GM21528 (cell line): ENCODE results near the gene NSDHL.

Experiments used
- ATAC-seq: cut with Tn5 transposase; IDR thresholded peaks from one replicate; pipeline ENCODE4 v1.9.1; 2021; ENCODE audit warnings: mild to moderate bottlenecking, moderate library complexity; ENCODE audit not compliant: unreplicated experiment, low FRiP score

NSDHL gene

DNA sequence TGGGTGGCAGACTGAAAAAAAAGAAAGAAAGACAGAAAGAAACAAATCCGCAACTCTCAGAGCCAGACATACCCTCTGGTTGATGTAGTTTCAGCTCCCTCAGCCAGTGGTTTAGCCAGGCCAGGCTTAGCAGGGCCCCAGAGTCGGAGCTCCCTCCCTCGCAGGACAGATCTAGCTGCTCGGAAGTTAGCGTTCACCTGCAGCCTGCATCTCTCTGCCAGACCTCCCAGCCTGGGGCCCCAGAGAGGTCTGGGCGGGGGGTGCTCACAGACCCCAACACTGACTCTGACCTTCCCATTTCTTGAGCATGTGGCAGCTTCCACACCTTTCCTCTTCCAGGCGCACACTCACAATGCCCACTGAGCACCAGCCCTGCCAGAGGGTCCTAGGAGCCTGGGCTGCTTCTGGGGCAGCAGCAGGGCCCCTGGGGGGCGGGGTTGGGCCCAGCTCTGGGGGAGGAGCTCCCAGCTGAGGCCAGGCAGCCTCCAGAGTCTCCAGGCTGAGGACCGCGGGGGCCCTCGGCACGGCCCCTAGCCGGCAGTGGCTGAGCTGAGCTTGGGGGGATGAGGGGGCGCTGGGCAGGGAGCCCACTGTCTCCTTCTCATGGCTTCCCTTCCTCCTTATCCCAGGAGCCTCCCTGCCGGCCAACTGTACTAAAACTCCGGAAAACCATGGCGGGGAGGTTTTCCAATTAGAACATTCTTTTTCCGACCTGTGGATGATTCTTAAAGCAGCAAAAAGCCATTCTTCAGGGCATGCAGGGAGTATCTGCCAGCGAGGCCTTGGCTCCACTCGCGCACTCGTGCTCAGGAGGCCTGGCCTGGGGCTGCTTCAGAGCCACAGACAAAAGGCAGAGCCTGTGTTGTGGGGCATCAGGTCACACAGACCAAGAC, 62.4 kb downstream of the NSDHL start:
- ATAC-seq: no peak

DNA sequence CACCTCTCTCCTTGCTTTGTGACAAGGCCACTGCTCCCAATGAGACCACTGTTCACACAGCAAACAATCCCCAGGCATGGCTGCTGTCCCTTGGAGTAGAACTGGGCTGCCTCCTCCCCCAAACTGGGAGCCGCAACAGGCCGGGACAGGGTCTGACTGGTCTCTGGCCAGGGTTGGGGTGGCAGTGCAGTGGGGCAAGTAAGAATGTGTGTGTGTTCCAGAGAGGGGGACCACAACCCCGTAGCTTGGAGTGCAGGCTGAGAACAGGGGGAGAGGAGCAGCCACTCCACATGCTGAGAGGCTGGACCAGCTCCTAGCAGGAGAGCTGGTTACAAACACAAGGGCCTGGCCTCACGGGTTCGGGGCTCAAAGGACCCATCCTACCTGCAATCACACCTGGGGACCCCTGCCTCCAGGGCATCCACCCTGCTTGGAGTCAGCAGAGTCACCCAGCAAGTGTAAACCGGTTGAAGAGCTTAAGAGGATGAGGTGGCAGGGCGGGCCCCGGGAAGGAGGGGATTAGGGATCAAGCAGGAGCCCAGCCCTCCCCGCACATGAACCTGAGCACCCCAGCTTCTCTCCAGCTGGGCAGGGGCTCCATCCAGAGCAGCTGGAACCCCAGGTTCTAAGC, 63.2 kb downstream of the NSDHL start:
- ATAC-seq: no peak

DNA sequence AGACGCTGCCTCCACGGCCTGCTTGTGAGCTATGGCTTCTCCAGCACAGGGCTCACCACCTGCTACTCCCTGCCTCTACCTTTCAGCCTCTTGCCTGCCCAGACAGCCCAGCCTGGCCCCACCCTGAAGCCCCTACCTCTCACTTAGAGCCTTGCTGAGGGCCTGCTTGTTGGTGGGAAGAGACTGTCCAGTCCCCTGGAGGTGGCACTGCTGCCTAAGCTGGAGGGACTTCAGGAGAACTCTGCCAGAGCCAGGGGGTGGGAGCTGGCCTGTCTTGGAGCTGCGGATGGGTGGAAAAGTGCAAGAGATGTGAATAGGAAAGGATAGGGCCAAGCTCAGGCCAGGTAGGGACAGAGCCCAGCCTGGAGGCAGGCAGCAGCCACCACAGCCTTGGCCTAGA, 64.3 kb downstream of the NSDHL start:
- no peak for ATAC-seq

DNA sequence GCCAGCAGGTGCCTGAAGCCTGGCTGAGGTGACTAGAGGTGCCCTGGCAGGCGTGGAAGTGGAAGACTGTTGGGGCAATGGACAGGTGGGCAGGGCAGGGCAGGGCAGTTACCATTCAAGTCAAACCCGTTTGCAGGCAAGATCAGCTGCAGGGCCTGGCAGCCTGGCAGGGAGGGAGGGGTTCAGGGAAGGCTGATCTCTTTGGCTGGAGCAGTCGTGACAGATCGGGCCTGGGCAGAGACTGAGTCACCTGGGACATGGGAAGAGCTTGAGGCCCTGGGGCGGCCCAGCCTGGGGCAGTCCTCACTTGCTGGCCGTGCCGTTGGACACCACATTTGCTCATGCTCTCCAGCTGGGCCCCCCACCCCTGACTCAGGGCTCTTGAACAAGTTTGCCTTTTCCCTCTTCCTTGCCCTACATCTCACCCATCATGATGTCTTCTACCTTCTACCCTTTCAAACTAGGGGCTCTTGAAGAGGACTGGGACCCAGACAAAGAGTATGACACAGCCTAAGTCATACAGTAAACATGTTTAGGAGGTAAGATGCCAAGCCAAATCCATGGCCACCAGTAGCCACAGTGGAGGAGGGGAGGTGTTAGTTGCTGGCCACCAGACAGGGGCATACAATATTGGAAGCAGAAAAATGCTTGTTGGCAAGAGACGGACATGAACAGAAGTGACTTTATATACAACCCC, 65.0 kb downstream of the NSDHL start:
- no peak for ATAC-seq

DNA sequence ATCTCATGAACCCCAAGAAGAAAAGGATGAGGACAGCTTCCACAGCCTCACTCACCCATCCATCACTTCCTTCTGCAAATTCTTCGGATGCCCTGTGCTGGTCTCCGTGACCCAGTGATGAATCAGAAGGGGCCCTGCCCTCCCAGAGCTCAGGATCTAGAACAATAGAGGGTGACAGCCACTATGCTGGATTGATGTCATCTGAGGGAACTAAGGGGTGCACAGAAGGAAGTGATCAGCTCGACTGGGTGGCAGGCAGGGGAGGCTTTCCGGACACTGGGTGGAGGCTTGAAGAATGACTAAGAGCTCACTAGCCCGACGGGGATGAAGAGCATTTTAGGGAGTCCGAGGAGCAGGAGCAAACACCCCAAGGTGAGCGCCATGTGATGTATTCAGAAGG, 65.6 kb downstream of the NSDHL start:
- no peak for ATAC-seq

DNA sequence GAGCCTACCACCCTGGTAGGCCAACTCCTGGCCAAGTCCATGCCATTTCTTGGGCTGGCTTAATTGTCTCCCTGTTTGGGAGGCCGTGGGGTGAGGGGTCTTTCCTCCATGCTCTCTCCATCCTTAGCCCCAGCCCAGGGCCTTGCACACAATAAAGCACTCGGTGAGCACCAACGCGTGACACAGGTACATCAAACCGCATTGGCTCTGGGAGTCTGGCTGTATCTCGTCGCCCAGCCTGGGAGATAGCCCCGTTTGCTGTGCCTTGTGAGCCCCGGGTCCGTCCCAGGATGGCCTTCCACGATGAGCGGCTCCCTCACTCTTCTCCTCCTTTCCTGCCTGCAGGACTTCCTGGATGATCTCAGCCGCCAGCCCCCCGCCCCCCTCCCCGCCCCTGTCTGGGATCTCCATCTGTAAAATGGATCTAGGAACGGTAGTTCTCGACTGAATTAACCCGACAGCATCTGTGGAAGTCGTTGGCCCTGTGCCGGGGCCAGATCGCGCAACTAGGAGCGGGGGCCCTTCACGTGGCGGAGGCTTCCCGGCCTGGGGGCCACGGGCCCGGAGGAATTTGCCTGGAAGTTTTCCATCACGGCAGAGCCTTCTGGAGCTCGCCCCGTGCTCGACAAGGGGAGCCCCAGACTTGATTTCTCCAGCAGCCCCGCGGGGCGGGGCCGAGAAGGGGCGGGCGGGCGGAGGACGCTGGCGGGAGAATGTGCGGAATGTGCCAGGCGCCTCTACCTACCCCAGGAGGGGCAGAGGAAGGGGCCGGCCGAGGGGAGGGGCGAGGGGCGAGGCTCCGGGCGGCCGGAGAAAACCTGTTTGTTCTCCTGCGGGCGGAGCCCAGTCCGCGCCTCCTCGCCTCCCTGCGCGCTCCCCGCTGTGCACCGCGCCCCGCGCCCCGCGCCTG, 66.6 kb downstream of the NSDHL start, which contains the start of gene ZNF185:
Gene ZNF185 (plus strand): TSS at position 846 of the 910 bp plus-strand sequence. CDS start 16,423 bp downstream, outside the sequence.
- ATAC-seq: no peak

DNA sequence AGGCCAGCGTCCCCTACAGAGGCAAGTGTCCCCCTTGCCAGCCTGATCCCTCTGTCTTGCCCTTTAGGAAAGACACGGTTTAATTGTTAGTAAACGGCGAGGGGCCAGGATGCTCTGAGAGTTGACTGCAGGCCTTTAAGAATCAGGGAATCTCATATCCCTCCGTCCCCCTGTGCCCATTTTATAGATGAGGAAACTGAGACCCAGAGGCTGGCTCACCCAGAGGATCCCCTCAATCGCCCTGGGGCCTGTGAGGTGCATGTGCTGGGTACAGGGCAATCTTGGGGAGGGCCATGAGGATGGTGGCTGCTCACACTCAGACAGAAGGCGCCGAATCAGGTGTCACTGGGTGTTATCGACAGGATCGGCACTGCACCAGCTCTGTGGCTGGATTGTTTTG, 67.6 kb downstream of the NSDHL start:
- ATAC-seq: no peak

DNA sequence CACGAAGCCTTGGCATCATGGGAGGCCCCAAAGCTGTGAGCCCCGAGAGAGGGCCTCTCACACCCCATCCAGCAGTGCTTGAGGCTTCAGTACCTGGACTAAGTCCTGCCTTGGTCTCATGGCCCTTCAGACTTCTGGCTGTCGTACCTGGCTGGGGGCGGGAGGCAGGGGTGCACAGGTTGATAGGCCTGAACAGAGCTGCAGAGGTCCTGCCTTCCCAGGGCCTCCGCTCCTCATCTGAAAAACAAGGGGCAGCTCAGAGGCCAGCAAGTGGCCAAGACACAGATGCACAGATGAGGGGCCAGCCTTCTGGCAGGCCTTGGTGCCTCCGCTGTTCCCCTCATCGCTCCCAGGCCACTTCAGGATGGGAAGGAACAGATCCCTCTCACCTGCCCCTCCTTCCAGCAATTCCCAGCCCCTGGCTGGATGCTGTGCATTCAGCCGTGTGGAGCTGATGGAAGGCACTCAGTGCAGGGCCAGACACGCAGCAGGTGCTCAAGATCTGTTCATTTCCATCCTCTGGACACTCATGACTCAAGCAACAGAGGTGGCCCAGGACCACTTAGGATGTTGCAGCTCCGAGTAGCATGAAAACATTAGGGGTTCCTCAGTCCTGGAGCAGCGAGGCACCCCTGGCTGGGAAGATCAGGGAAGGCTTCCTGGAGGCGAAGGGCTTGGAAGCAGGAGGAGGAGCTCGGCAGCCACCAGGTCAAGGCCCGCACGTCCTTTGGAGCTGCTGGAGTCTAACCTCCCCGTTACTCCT, 68.4 kb downstream of the NSDHL start:
- no peak for ATAC-seq

DNA sequence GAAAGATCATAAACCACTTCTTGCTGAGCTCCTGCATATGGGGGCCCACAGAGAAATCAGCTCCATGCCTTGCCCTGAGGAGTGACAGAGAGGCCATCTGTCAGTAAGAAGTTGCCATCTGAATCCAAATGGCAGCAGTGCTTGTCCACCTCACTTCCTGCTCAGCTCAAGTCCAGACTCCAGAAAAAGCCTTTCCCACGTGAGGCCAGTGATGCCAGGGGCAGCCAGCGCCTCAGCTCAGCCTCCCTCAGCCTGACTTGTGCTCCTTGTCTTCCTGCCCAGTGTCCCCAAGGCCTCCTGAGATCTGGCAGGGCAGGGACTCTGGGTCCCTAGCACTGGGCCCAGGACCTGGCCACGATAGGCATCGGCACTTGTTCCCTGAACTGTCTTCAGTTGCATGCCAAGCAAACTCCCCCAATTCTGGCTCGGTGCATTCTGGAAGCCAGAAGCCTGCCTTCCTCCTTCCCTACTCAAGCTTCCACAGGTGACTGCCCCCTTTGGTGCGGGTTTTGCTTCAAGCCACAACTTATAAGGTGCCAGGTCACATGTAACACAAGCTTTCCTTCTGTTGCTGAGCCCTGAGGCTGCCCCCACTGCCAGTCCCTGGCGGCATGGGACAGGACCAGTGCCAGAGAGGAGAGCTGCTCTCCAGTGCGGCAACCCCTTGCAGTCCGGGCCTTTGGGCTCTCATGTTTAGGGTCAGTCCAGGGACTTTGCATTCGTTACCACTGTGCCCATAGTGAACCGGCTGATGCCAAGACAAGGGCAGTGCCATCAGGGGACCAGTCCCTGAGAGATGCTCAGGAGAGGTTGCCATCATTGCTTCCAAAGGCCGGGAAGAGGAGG, 69.2 kb downstream of the NSDHL start:
- no peak for ATAC-seq

DNA sequence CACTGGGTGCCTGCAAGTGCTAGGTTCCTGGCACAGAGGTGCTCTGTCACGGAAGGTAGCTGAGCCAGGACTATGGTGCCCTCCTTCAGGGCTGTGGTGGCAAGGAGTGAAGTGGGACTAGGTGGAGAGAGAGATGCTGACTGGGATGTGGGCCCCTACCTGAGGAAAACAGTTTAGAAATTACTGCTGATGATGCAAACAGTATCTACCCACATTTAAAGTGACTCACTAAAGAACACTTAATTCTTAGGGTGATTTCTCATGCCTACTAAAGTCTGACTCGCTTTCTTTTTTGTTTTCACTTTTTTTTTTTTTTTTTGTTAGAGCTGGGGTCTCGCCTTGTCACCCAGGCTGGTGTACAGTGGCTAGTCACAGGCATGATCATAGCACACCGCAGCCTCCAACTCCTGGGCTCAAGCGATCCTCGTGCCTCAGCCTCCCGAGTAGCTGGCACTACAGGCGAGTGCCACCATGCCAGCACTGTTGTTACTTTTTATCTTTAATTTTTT, 70.1 kb downstream of the NSDHL start:
- no peak for ATAC-seq

DNA sequence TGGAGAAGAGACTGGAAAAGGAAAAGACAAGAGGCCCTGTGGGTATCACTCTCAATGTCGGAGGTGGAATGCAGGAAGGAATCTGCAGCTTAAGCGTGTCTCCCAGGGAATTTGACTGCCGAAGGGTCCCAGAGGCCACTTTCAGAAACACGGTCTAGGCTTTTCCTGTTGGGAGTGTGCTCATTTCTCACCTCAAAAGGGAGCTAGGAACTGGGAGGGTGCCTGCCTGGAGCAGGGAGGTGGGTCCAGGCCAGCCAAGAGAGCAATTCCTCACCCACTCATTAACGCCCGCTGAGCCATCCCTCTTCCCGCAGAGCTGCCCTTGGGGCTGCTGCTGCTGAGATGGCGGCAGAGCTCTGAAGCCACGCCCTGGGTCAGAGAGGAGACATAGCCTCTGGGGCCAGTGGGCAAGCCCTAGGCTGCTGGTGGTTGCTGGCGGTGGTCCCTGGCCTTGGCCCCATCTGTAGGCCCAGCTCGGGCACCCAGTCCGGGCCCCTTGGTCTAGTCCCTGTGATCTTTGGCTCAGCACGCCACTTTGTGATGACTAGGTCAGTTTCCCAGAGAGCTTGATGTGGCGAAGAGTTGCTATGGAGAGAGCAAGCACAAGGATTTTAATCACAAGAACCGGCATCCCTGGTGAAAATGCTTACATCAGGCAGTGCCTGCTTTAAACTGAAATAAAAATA, 71.1 kb downstream of the NSDHL start:
- no peak for ATAC-seq

DNA sequence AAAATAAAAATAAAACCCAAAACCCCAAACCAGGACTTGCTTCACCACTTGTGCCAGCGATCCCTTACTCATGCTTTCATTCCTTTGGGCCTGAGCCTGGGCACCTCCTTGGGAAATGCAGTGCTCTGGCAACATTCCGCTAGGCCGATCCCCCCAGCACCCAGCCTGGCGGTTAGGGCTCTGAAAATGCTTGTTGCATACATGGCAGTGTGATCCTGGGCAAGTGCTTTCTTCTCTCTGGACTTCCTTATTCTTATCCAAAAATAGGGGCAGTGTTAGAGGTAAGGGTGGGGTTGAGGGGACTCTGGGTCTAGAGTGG, 71.6 kb downstream of the NSDHL start:
- ATAC-seq: no peak

DNA sequence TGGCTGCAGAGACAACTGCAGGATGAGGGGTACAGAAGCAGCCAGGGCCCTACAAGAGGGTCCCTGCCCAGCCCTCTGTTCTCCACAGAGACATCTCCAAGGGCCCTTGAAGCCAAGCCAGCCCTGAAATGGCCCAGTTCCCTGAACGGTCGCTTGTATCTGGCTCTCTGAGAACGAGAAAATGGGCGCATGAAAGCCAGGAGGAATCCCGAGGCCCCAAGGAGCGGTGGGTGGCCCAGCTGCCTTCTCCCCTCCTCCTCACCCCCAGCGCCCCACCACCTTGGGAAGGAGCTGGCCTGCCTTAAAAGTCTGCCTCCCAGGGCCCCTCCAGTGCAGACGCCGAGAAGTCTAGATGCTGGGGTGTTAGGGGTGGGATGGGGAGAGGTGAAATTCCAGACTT, 72.7 kb downstream of the NSDHL start:
- no peak for ATAC-seq

DNA sequence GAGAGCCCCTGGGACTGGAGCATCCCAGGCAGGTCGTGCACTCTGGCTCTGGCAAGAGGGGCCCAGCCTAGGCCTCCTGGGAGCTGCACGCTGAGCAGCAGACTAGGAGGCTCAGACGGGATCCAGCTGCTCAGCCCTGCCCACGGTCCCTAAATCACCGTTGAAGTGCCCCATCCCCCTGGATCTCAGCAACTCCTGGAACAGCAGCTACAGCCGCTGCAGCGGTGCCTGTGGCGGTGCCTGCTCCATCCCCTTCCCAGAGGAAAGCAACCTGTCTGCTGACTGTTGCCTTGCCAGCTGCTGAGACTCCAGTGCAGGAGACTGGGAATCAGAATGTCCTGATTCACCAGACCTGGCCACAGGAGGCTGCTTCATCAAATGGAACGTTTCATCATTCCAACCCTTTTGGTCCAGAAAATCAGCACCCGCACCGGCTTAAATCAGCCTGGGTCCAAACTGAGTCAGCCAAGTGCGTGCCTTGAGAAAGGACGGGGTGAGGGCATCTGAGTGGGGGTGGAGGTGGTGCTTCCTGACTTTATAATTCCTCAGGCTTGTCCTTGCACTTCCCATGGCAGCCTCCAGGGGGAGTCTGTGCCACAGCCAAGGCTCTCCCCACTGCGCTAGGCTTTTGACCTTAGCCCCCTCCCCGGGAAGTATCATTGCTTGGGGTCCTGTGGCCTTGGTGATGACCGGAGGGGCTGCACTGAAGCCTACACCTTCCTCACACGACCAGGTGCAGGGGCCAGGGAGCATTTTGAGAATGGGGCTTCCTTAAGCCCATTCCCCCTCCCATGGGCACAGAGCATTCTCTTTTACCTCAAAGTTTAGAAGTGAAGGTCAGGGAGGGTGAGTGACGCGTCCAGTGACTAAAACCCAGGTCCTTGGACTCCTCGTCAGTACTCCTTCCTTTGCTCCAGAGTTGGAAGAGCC, 73.6 kb downstream of the NSDHL start:
- ATAC-seq: no peak

DNA sequence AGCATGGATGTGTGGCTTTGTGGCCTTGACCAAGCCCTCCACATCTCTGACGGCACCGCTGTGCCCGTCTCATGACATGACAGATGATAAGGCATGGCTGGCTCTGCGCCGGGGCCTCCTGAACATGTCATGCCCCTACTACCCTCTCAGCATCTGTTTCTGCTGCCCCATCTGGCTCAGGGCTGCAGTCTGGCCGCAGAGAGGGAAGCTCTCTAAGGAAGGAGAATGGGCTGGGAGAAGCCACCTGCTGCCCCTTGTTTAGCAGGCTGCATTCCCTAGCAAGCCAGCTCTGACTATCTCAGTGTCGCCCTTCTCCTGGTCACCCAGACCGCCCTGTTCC, 74.2 kb downstream of the NSDHL start:
- ATAC-seq: no peak

DNA sequence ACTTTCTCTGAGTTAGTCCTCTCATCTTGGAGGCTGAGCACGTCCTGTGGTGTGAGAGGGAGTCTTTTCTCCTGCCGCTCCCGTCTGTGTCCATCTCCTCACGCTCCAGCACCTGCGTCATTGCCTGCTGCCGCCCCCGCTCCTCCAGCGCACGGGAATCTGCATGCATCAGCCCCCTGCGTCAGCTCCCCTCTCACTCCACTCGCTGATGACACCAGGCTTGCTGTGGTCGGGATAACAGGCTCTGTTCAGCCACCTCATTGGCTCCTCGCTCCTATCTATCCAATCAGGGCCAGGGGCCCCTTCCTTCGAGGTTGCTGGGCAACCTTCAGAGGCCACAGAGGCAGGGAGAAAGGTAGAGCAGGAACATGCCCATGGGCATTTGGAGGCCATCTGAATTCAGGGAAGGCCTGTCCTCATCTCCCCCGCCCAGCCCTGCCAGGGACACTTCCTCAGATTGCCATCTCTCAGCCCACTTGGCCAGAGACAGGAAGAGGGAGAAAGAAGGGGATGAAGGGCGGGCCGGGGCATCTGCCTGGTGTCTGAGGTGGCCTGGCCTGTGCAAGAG, 76.3 kb downstream of the NSDHL start:
- no peak for ATAC-seq

DNA sequence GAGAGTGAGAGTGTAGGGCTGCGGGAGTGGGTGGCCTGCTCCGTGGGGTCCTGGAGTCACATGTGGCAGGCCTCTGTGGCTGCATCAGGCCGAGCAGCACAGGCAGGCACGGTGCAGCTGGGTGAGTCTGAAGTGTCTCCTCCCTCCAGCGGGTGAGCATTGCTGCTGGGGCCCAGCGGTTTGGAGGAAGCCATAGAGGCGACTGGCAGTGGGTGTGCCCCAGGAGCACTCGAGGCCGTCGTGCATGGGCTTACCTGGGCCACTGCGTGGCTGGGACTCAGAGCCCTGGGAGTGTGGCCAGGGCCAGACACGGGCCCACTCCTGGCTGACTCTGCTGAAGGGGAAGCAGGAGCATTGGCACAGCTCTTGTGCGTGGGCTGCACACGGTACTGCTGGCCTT, 77.6 kb downstream of the NSDHL start:
- no peak for ATAC-seq
